GM10248 (cell line): ENCODE results near the gene MICU1.

ENCODE experiments used
- CTCF ChIA-PET: fragments of 300-600 bp; sonication (Branson Sonifier 250); formaldehyde crosslinking; extraction: SDS; loops from one replicate; lab custom pipeline; 2021; ENCODE audit warnings: antibody characterized with exemption; lab: Yijun Ruan, JAX
- POLR2A ChIA-PET: fragments of 350-650 bp; sonication (Branson Sonifier 250); formaldehyde crosslinking; extraction: SDS; loops from one replicate; lab custom pipeline; 2020; ENCODE audit warnings: antibody characterized with exemption; lab: Yijun Ruan, JAX
- DNase-seq: peaks from one replicate; pipeline ENCODE4 v3.0.0; 2012; ENCODE audit errors: extremely low spot score
- TF ChIP-seq, protein P1 (sequence below): IDR thresholded peaks from 2 replicates; pipeline ENCODE4 v1.5.1; 2012; ENCODE audit warnings: mild to moderate bottlenecking, low read depth; ENCODE audit errors: extremely low read depth, missing control alignments, control extremely low read depth

Gene MICU1

DNA sequence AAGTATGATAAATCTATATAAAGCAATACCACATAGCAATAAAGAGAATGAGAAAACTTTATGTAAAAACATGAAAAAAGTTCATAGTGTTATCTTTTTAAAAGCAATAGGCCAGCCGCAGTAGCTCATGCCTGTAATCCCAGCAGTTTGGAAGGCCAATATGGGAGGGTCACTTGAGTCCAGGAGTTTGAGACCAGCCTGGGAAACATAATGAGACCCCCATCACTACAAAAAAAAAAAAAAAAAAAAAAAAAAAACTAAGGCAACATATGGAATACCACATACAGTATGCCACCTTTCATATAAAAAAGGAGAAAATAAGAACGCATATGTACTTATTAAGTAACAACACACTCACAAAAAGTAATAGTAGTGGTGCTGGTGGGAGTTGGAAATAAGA, 52.8 kb downstream of the MICU1 start:
- TF ChIP-seq, protein P1, sequence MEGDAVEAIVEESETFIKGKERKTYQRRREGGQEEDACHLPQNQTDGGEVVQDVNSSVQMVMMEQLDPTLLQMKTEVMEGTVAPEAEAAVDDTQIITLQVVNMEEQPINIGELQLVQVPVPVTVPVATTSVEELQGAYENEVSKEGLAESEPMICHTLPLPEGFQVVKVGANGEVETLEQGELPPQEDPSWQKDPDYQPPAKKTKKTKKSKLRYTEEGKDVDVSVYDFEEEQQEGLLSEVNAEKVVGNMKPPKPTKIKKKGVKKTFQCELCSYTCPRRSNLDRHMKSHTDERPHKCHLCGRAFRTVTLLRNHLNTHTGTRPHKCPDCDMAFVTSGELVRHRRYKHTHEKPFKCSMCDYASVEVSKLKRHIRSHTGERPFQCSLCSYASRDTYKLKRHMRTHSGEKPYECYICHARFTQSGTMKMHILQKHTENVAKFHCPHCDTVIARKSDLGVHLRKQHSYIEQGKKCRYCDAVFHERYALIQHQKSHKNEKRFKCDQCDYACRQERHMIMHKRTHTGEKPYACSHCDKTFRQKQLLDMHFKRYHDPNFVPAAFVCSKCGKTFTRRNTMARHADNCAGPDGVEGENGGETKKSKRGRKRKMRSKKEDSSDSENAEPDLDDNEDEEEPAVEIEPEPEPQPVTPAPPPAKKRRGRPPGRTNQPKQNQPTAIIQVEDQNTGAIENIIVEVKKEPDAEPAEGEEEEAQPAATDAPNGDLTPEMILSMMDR, result no peak
- no peak for DNase-seq
- CTCF ChIA-PET, result interaction anchor here (1.2 kb wide), 1 partner anchor 11 kb away, joined by 3 read pairs; no protein-coding TSS in a partner anchor
- POLR2A ChIA-PET, result no interaction called here

DNA sequence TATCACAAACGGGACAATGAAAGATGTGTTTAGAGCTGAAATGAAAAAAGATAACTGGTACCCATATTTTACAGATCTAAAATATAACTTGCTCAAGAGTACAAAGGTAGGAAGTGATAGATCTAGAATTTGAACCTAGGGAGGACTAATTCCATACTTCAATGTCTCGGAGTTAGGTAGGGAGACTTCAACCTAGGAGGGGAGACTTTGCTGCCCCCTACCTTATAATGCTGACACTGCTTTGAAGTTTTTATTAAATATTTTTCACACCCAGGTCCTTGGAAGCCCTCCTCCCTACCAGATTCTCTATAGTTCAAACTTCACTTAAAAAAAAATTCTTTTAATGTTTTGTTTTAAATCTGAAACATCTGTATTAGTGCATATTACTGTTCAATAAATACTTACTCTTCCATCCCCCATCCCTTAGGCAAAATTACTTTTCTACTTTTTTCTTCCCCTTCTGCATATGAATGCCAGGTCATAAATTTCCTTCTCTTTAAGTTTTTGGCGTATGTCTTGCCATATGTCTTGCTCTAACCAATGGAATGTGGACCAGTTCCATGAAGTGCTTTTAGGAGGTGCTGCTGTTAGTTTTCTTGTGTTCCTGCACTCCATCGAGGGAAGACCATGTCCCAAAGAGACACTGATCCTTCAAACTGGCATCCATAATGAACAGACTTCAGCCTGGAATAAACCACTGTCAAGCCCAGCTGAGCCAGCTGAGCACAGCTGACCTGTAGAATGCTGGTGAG, 57.8 kb downstream of the MICU1 start:
- ChIA-PET POLR2A (no interaction called here), CTCF (interaction anchor here (1.0 to 2.1 kb wide), 3 partner anchors 11 to 19 kb away, joined by 3 to 9 read pairs (median 4); no protein-coding TSS in a partner anchor)
- TF ChIP-seq, protein P1, result peak; percentile 28
- DNase-seq, result peak; percentile 27

DNA sequence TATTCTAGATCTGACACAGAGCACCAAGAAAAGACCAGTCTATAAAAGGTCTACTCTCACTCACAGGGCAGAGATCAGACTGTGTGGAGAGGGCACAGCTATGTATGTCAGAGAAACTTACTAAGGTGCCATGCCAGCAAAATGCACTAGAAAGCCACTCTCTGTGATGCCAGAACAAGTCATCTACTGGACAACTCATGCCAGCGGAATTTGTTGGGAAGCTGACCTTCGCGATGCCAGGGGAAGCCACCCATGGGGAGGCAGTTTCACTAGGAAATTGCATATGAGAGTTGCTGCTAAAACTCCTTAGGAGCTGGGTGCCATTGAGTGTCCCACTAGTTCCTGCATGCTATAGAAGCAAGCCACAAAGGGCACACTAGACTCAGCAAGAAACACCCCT, 58.5 kb downstream of the MICU1 start:
- DNase-seq, result no peak
- POLR2A ChIA-PET, result no interaction called here
- CTCF ChIA-PET, result interaction anchor here (0.8 to 2.1 kb wide), 5 partner anchors 9 to 192 kb away, joined by 3 to 9 read pairs (median 3); no protein-coding TSS in a partner anchor
- TF ChIP-seq, protein P1, result no peak

DNA sequence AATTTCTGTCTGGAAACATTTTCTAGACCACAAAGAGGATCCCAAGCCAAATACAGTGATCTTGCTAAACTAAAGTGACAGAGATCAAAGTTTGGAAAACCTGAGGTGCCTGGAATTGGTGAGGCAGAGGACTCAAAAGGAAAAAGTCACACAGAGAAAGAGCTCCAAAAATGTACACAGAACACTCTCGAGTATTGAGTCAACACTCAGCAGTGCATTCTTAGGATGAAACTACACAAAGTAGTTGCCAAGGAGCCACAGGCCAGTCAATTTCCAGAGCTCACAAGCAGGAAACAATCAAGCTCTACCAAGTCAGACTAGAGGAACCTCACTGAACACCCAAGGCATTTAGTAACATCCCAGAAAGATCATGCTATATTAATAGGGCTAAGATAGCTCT, 61.3 kb downstream of the MICU1 start:
- TF ChIP-seq, protein P1, result no peak
- ChIA-PET CTCF (no interaction called here), POLR2A (no interaction called here)
- DNase-seq, result peak; percentile 10

DNA sequence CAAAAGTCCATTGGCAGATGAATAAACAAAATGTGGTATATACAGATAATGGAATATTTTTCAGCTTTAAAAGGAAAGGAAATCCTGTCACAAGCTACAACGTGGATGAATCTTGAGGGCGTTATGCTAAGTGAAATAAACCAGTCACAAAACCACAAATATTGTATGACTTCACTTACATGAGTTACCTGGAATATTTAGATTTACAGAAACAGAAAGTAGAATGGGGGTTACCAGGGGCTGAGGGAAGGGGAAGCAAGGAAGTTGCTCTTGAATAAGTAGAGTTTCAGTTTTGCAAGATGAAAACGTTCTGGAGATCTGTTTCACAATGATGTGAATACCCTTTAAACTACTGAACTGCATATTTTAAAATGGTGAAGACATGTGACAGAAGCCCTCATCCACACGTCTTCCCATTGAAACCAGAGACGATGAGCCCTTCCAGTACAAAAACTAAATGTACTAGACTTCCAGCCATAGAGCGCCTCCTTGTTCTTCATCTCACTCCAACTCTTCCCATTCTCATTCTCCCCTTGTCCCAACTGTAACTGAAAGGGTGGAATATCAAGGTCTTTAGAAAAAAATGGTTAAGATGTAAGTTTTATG, 62.4 kb downstream of the MICU1 start:
- TF ChIP-seq, protein P1, result no peak
- DNase-seq, result peak; percentile 32
- POLR2A ChIA-PET, result no interaction called here
- CTCF ChIA-PET, result interaction anchor here (0.6 kb wide), 1 partner anchor 15 kb away, joined by 3 read pairs; no protein-coding TSS in a partner anchor

DNA sequence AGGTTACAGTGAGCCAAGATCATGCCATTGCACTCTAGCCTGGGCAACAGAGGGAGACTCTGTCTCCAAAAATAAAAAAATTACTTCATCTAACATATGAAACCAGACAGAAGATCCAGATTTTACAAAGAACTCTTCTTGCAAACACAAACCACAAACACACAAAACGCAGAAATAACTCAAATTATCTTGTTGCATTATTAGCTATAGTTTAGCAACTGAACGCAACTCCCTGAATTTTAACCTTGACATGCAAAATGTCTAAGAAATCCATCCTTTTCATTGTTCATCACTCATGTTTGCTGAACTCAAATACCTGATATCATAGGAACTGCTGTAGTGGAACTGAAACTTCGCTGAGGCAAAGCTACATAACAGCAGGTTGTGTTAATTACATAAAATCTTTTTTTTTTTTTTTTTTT, 64.1 kb downstream of the MICU1 start:
- CTCF ChIA-PET, result interaction anchor here (0.7 to 1.4 kb wide), 3 partner anchors 11 to 196 kb away, joined by 3 read pairs; no protein-coding TSS in a partner anchor
- TF ChIP-seq, protein P1, result no peak
- DNase-seq, result peak; percentile 61
- POLR2A ChIA-PET, result interaction anchor here (0.5 kb wide), 1 partner anchor 380 kb away, joined by 4 read pairs; no protein-coding TSS in a partner anchor
